GM18873 (cell line): ENCODE measurements around the gene NTM.

ENCODE experiments used
- ATAC-seq: cut with Tn5 transposase; IDR thresholded peaks from one replicate; pipeline ENCODE4 v1.9.1; 2021; ENCODE audit warnings: mild to moderate bottlenecking, moderate library complexity, moderate number of reproducible peaks; ENCODE audit not compliant: unreplicated experiment, low FRiP score

Gene NTM

DNA sequence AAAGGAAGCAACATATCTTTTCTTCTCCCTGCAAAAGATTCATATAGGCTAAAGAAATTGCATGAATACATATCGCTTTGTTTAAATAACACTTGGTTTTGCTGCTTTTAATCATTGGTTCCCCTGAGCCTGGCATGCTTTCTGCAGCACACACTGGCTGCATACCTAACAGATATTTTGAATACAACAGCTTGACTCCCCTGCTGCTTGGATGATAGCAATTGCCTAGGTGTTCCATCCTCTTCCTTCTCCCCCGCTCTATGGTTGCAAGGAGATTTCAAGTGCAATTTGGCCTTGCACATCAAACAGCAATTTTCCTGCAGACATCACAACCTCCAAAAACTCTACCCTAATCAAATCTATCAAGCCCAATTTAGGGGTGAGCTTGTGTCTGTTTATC lies 430.0 kb downstream of the NTM start:
- no peak for ATAC-seq

DNA sequence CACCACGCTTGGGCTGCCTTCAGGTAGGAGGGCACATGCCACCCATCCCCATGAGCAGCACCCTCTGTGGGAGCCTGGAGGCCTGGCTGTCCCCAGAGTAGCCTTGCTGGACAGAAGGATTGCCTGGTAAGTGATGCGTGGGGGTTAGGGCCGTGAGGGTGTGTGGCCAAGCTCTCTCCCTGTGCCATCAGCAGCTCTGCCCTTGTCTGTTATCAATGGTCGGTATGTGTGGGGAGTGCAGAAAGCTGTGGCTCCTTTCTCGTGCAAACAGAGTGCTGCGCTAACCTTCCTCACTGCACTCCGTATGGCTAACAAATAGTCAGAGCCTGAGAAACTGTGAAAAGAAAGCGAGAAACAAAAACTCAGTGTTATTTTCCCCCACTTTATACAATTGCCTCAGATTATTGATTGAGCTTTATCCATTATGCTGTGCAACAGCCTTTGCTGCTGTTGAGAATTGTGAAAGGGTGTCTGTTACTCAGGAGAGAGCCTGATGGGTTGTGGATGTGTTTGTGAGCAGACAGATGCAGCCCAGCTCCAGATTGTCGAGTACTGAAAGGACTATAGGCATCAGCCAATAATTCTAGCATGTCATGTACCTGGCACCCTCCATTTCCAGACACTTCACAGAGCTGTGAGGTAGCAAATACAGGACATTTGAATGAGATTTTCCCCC lies 432.2 kb downstream of the NTM start:
- no peak for ATAC-seq

DNA sequence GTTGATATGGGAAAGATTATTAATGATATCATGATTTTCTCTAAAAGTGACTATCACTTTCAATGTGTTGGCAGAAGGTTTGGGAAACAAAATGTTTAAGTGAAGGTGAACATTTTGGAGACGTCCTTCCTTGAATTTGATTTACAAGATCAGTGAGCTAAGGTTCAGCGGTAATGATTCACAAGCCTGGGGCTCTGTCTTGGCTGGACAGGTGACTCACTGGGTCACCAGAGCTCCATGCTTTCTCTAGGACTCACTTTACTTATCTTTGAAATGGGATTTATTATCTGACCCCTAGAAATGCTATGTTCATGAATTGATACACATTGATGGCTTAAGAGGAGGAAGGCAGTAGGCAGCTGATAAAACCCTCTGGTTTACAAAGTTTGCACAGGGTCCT lies 437.5 kb downstream of the NTM start:
- no peak for ATAC-seq

DNA sequence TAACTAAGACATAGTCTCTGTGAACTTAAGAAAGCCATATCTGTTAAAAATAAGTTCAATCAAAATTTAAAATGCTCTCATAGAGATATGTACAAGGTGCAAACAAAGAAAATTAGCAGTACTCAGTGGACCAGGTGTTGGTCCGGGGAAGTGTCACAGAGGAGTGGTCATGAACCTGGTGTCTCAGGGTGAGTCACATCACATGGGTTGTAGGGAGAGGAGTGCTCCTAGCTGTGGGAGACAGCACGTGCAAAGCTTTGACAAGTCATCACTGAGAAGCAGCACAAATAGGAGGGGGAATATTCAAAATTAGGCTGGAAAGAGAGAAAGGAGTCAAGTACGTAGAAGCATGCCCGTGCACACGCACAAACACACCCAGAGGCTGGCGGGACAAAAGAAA lies 438.1 kb downstream of the NTM start:
- ATAC-seq: no peak

DNA sequence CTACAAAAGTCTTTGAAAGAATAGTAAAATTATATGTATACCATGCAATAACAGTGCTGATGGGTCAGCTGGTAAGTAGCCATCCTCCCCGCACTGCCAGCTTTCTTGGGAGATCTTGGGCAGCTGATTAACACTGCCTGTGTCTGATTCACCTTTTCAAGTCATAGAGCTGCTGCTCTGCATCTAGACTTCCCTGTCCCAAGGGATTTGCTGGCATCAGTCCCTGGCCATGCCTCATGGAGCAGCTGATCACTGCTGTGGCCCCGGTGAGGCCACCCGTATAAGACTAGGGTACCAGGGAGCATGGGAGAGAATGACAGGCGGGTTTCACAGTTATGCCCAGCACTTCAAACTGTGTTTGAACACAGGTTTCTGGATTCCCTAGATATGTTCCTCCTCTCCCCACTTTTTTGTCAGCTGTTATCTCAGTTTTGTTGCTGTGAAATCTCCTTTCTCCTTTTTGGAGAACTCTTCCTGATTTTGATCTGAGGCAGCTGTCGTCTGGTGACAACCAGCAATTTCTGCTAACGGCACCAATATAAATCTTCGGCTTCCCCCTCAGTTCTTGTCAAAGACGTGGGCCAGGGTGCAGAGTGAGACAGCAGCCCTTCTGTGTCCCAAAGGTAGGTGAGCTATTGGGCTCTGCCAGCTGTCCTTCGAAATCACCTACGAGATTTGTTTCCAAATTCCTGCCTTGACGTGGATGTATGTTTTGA lies 438.9 kb downstream of the NTM start:
- no peak for ATAC-seq

DNA sequence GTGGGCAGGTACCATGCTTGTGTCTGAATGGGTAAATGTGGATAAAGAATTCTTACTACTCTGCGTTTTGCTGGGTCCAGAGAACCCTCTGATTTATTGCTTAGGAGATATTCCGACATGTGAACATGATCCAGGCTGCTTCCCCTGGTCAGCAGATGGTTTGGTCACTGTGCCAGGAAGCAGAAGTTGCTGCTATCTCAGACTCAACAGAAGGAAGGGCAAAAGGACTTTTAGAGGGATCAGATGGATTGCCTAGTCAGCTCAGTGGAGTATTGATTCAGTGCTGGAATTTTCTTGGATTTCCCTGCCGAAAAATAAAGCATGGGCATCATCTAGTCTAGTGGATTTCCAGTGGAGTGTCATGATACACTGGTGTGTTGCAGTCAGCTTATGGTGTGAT lies 440.1 kb downstream of the NTM start:
- ATAC-seq: no peak

DNA sequence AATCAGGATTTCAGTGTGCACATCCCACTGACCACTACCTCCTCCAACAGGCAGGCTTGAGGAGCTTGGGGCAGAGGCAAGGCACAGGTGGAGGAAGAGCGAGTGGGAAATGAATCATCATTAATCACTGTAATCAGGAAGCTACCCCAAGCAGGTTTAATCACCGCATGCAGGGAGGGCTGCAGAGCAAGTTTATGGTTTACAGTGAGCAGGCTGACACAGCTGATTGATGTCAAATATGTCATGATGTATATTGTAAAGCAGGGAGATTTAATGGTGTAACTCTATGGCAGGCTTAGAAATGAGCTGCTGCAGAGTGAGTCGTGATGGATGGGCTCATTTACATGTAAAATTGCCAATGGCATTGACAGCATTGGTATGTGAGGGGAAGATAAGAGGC lies 441.0 kb downstream of the NTM start:
- ATAC-seq: no peak

DNA sequence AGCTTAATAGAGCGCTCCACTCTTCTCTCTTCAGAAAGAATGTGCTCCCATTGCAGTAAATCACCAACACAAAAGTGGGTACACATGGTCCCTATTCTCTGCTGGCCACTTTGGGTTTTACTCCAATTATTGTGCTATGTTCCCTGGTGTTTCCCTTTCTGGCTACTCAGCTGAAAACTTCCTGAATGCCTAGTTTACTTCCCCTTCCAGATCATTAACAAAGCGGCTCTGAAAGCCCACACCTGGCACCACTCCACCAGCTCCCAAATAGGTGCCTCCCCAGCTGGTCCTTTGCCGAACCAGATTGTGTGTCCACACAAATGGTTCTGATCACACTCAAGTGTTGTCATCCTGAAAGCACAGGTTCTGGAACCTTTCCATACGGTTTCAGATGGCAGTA lies 443.7 kb downstream of the NTM start:
- ATAC-seq: no peak

DNA sequence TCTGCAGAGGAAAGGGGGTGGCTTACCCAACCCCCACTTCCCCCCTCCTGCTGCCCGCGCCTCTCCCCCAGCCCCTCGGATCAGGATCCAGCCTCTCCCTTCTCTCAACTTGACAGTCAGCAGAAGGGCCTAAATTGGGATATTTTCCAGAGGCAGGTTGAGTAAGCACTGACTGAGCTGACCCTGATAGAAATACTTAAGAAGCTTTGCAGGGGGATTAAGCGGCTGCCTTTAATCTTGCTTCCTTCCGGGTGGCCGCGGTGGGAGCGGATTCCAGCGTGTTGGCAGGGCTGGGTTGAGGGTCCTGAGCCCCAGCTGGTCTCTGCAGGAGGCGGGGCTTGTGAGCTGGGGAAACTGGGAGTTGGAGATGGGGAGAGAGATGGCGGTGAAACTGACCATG lies 445.2 kb downstream of the NTM start:
- no peak for ATAC-seq

DNA sequence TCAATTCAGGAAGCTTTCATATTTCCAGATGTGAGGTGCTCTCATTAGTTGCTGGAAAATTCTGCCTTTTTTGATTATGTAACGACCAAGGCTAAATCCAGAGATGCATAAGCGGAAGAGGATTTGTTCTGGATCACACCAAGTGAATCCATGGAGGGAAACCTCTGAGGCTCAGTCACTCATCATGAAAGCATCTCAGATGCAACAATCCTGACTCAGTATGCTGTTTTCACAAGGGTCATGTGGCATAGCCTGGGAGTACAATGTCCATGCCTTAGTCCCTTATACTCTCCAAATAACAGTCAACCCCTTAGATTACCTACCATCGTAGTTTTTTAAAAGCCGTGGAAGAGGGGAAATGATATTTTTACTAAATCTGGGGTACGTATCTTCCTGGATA lies 445.6 kb downstream of the NTM start:
- ATAC-seq: no peak

DNA sequence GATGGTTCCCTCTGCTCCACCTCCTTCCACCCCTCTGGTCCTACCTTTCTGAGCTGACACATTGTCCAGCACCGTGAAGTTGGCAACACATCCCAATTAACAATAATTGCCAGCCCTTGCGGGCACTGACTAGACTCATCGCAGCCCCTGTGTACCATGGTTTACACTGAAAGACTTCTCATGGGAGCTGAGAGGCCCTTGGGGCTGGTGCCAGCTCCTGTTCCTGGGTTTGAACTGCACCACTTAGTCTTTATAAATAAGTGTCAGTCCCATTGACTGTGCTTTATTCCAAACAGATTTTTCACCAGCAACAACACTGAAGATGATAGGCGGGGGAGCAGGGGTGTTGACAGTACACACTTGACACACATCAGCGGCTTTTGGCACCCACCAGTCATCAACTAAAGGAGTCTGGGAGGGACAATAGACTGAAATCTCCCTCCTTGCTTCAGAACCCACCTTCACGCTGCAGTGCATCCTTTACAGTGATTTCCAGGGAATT lies 447.3 kb downstream of the NTM start:
- ATAC-seq: no peak

DNA sequence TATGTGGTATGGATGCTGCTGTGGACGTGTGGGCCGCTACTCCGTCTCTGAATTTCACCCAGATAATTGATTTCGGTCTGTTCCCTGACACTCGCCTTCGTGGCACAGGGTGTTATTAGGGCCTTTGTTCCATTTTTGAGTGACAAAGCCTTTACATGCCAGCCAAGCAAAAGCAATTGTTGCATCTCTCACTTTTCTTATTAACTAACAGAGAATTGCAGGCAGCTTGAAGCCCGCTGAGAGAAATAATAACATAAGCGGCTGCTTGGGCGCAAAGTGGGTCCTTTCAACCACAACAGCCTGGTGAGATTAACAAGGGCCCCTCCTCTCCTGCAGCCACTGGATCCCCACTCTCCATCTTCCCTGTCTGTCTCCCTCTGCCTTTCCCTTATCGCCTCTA lies 449.4 kb downstream of the NTM start:
- no peak for ATAC-seq

DNA sequence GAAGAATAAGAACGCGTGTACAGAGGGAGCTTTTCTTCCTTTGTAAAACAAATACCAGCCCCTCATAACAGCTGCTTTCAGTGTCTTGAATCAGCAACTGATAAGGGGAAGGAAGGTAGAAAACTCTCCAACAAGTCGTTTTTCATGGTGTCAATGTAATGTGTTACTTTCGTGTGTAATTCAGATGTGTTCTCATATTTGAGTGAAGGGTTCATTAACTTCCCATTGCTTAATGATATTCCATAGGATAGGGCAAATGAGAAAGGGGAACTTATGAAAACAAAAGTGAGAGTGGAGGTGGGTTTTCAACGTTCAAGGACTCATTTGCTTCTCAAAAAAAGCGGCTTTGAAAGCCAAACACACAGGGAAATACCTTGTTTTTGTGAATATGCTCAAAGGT lies 452.1 kb downstream of the NTM start:
- no peak for ATAC-seq

DNA sequence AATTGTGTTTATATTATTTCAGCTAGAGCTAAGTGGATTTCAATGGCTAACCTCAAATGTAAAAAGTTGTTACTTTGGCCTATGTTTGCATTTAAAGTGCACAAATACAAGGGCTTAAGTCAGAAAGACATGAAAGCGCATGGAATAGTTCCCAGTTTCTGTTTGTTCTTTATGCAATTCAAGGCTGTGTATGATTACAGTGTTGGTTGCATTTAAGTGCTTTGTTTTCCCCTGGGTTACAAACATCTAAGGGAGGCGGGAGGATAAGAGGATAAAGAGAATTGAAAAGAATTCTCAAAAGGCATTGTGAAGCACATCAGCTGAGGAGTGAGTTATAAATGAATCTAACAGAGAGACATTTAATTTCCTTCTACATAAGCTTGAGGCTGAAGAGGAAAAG lies 453.4 kb downstream of the NTM start:
- ATAC-seq: no peak

DNA sequence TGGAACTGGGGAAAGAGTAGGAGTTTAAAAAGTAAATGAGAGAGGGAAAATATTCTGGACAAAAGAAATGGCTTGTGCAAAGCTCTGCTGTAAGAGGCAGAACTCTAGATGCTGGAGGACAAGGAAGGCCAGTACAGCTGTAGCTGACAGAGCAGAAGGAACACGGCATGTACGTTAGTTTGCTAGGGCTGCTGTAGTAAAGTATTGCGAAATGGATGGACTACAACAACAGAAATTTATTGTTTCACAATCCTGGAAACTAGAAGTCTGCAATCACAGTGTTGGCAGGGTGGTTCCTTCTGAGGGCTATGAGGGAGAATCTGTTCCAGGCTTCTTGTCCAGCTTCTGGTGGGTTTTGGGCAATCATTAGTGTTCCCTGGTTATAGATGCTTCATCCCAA lies 454.4 kb downstream of the NTM start:
- no peak for ATAC-seq

DNA sequence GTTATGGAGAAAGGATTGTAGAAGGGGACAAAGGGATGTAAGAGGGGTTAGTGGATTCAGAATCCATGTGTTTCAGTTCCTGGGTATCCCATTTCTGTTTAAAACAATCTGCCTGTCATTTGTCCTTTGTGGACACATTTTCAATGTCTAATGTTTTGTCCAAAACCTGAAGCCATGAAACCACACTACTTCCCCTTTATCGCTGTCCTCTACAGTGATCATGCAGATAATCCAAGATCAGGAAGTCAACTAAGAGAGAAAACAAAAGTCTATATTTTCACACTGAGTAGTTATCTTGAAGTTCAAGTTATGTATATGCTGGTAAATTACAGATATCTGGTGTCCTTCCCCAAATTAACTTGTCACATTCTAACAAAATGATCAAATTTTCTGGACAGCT lies 457.0 kb downstream of the NTM start:
- ATAC-seq: no peak

DNA sequence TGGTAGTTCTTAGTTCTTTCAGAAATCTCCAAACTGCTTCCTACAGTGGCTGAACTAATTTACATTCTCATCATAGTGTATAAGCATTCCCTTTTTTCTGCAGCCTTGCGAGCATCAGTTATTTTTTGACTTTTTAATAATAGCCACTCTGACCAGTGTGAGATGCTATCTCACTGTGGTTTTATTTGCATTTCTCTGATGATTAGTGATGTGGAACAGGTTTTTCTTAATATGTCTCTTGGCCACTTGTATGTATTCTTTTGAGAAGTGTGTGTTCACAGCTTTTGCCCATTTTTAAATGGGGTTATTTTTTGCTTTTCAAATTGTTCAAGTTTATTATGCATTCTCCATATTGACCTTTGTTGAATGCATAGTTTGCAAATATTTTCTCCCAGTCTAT lies 459.3 kb downstream of the NTM start:
- ATAC-seq: no peak

DNA sequence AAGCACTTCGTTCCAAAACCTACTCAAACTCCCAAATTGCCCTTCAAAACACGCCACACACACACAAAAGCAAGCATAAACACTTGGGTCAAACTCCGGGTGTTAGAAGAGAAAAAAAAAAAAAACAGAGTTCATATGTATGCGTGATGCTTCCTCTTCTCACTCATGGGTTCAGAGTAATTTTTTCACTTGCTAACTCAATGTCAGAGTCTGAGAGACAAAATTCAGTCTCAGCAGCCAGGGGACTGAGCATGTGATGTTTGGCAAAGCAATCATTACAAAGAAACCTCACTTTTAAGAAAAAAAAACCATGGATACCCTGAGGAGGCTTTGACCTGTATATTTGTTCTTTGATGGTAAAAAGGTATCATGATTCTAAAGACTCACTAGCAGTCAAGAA lies 461.7 kb downstream of the NTM start:
- ATAC-seq: no peak

DNA sequence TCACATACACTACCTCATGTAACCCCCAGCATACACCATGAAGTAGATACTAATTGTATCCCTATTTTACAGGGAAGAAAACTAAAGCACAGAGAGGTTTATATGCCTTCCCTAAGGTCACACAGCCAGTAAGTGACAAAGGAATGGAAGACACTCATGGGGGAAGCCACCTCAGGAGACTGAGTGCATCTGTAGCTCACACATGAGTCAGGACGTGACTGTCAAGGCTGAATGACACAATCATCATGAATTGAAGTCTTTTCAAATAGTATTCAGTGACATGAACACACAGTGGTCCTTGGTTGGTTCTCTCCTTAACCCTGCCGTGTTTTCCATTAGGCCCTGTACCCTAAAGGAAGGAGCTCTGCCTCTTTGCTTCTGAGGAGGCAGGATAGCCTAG lies 463.0 kb downstream of the NTM start:
- ATAC-seq: no peak

DNA sequence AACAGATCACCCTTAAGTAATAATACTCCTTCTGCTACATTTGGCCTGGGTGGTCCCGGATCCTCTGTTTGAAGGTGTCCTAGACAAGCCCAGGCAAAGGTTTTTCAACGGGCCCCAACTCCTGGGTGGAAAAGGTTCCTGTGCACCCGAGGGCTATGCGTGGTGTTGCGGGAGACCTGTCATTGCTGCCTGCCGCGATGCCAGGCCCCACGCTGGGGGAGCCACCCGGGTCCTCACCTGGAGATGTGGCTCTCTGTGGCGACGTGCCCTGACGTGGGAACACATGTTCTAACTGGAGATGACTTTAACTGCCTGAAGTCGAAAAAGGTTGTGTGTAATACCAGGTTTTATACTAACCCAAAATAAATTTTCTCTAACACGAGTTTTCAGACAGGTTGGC lies 467.1 kb downstream of the NTM start:
- ATAC-seq: no peak

DNA sequence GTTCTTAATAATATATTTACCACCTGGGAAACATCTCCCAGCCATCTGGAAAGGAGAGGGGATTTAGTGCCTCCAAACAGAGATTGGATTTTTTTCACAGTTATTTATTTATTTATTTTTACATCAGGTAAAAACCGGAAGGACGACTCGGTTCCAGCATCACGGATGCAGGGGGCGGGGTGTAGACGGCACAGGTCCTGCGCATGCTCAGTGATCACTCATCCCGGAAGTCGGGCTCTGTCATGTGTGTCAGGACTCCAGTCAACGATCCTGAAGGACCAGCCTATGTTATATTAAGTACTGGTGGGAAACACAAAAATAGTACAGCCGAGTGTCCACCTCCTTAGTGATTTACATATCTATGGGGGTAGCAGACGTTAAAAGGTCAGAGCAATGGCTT lies 467.6 kb downstream of the NTM start:
- ATAC-seq: no peak

DNA sequence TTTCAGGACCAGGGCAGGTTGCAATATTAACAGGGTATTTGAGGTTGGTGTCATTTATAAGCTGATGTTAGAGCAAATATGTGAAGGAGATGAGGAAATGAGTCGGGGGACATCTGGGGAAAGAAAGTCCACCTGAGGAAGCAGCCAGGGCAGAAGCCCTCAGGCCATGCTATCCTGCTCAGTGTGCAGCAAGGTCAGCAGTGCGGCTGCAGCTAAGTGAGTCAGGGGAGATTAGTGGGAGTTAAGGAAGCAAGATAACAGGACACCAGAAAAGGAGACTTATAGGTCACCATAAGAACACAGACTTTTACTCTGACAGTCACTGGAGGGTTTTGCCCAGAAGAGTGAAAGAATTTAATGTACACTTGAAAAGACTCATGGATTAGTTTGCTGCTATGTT lies 468.9 kb downstream of the NTM start:
- no peak for ATAC-seq
